Naive thymus-derived CD4-positive, alpha-beta T cell (primary cell): ENCODE measurements around the gene IFI27. TPM values are rescaled to one million over a fixed set of nuclear protein-coding genes. Genes with fewer than 3 reads are reported as not detected.

Experiments used
- ATAC-seq: fragments of 150-1000 bp; cut with Tn5 transposase; 2 replicates; pipeline ENCODE4 v1.10.0; 2021; ENCODE audit warnings: mild to moderate bottlenecking, moderate library complexity
- CTCF ChIA-PET: fragments of 350-600 bp; sonication (Branson Sonifier 250); formaldehyde crosslinking; loops from one replicate; lab custom pipeline; 2021; ENCODE audit warnings: antibody characterized with exemption; lab: Charles Lee
- POLR2A ChIA-PET: fragments of 350-600 bp; sonication (Branson Sonifier 250); formaldehyde crosslinking; loops from one replicate; lab custom pipeline; 2021; ENCODE audit warnings: antibody characterized with exemption, inconsistent platforms; lab: Charles Lee
- DNase-seq, 9 donors: peaks; one replicate each; pipeline versions ENCODE4 v3.0.0 to v3.0.0-alpha.2; 2020 to 2022; ENCODE audit warnings: mixed read lengths in 1 of 9
- H3K27ac ChIP-seq: one replicate; pipeline ENCODE4 v1.7.0; 2013; ENCODE audit warnings: mild to moderate bottlenecking, low read depth, low read length, moderate library complexity
- H3K27me3 ChIP-seq, 2 donors: one replicate each; pipeline ENCODE4 v1.7.0; 2013; ENCODE audit warnings: low read length in 2 of 2, mild to moderate bottlenecking in 2 of 2, moderate library complexity in 2 of 2; ENCODE audit not compliant: control insufficient read depth in 2 of 2, insufficient read depth in 2 of 2
- H3K36me3 ChIP-seq, 3 experiments: 1 replicate in 2 of 3; 2 replicates in 1 of 3; pipeline ENCODE4 v1.7.0; 2013; ENCODE audit warnings: low read length in 3 of 3, mild to moderate bottlenecking in 3 of 3, moderate library complexity in 1 of 3; ENCODE audit not compliant: insufficient read depth in 3 of 3, control insufficient read depth in 2 of 3
- H3K4me1 ChIP-seq, 2 donors: one replicate each; pipeline ENCODE4 v1.7.0; 2013; ENCODE audit warnings: low read length in 2 of 2, mild to moderate bottlenecking in 2 of 2, moderate library complexity in 1 of 2; ENCODE audit not compliant: control insufficient read depth in 2 of 2, insufficient read depth in 2 of 2
- H3K4me3 ChIP-seq: 2 replicates; pipeline ENCODE4 v1.7.0; 2013; ENCODE audit warnings: mild to moderate bottlenecking, low read length
- H3K9me3 ChIP-seq, 3 experiments: 1 replicate in 2 of 3; 2 replicates in 1 of 3; pipeline ENCODE4 v1.7.0; 2013; ENCODE audit warnings: low read length in 3 of 3; ENCODE audit not compliant: control insufficient read depth in 2 of 3
- H3K27ac Mint-ChIP-seq, 9 donors: one replicate each; pipeline ENCODE4 v1.8.0; 2020 to 2022; ENCODE audit warnings: mixed read lengths in 9 of 9, mild to moderate bottlenecking in 8 of 9, moderate library complexity in 5 of 9, inconsistent platforms in 2 of 9
- H3K27me3 Mint-ChIP-seq, 5 donors: one replicate each; pipeline ENCODE4 v1.8.0; 2021 to 2022; ENCODE audit warnings: mixed read lengths in 5 of 5, mild to moderate bottlenecking in 1 of 5
- H3K36me3 Mint-ChIP-seq, 5 donors: one replicate each; pipeline ENCODE4 v1.8.0; 2020 to 2022; ENCODE audit warnings: mixed read lengths in 5 of 5, mild to moderate bottlenecking in 3 of 5, inconsistent platforms in 1 of 5
- H3K4me1 Mint-ChIP-seq, 7 donors: one replicate each; pipeline ENCODE4 v1.8.0; 2020 to 2022; ENCODE audit warnings: mixed read lengths in 7 of 7, mild to moderate bottlenecking in 3 of 7, inconsistent platforms in 1 of 7
- H3K4me3 Mint-ChIP-seq, 10 donors: one replicate each; pipeline ENCODE4 v1.8.0; 2020 to 2022; ENCODE audit warnings: mild to moderate bottlenecking in 10 of 10, mixed read lengths in 10 of 10, moderate library complexity in 6 of 10, inconsistent platforms in 2 of 10
- H3K9me3 Mint-ChIP-seq, 11 donors: one replicate each; pipeline ENCODE4 v1.8.0; 2020 to 2022; ENCODE audit warnings: mixed read lengths in 11 of 11, mild to moderate bottlenecking in 4 of 11, inconsistent platforms in 1 of 11, moderate library complexity in 1 of 11
- intact Hi-C, 2 donors: fragments of 100-400 bp; cut with micrococcal nuclease; formaldehyde crosslinking; loops; one replicate each; pipeline ENCODE4 v1.15.1; 2023
- polyA plus RNA-seq, 2 donors: library from polyadenylated mRNA; unstranded; fragments of 300-500 nt; fragmentation: Illumina TruSeq; gene quantifications; one replicate each; pipeline ENCODE4 v1.2.3, GENCODE V29; 2021
- total RNA-seq, 6 experiments: library from RNA in 5 of 6; stranded (reverse) in 5 of 6; gene quantifications; 1 replicate in 5 of 6; 2 replicates in 1 of 6; pipeline ENCODE4 v1.2.3 and lab custom pipeline; 2021 to 2026

Gene IFI27
- total and polyA plus RNA-seq, 7 experiments from 2014 or later: 0.74 to 221 (median 1.9) TPM; not detected in 3

- H3K36me3 ChIP-seq: no peaks in the 10 kb centered on the region
- H3K27me3 ChIP-seq: no peaks in the 10 kb centered on the region
- no peak overlapping the region for H3K4me3 Mint-ChIP-seq
- peaks cover 0 to 9% (median 4%) of the 10 kb centered on the region in 5 donors for H3K36me3 Mint-ChIP-seq
- H3K27ac ChIP-seq: no peak overlapping the region
- H3K4me3 ChIP-seq: no peak overlapping the region
- peaks cover 0 to 18% (median 0%) of the 10 kb centered on the region in 5 donors for H3K27me3 Mint-ChIP-seq
- POLR2A ChIA-PET: interaction anchor here (0.6 kb wide), 1 partner anchor 42 kb away, joined by 3 read pairs; no protein-coding TSS in a partner anchor
- H3K4me1 Mint-ChIP-seq: peaks cover 16 to 24% (median 18%) of the 10 kb centered on the region in 7 donors
- intact Hi-C loops: loop anchor here in 1 of 2 donors (5.0 kb wide), 1 partner anchor 1014 kb away; no protein-coding TSS in a partner anchor
- peaks cover 12 to 21% of the 10 kb centered on the region in 2 donors for H3K4me1 ChIP-seq
- peak overlapping the region in 3 of 9 donors; percentile 9 to 53 (median 11) for H3K27ac Mint-ChIP-seq
- ATAC-seq (no peak), DNase-seq (no peak)
- H3K9me3 ChIP-seq: peaks cover 0 to under 1% (median 0%) of the 10 kb centered on the region in 3 experiments
- peaks cover 0 to 22% (median 6%) of the 10 kb centered on the region in 11 donors for H3K9me3 Mint-ChIP-seq
- CTCF ChIA-PET: interaction anchor here (2.6 kb wide), 1 partner anchor 10 kb away, joined by 9 read pairs; no protein-coding TSS in a partner anchor
These were observed 15.8 kb downstream of the IFI27 start for GRCh38 chr14:94126419-94126677.

GRCh38 chr14:94126800-94127199 is 16.3 kb downstream of the IFI27 start:
- Histone ChIP-seq H3K9me3 (no peaks in the 10 kb centered on the region), H3K27me3 (no peaks in the 10 kb centered on the region), H3K27ac (no peak overlapping the region), H3K4me1 (peaks cover 12 to 21% of the 10 kb centered on the region in 2 donors), H3K4me3 (no peak overlapping the region), H3K36me3 (no peaks in the 10 kb centered on the region)
- POLR2A ChIA-PET: interaction anchor here (0.6 kb wide), 1 partner anchor 43 kb away, joined by 3 read pairs; no protein-coding TSS in a partner anchor
- Mint-ChIP-seq H3K4me1 (peaks cover 16 to 24% (median 18%) of the 10 kb centered on the region in 7 donors), H3K9me3 (peaks cover 0 to 17% (median 3%) of the 10 kb centered on the region in 11 donors), H3K27me3 (peaks cover 0 to 14% (median 0%) of the 10 kb centered on the region in 5 donors), H3K4me3 (peak overlapping the region in 1 of 10 donors; percentile 3), H3K36me3 (peaks cover 0 to 9% (median 4%) of the 10 kb centered on the region in 5 donors), H3K27ac (peak overlapping the region in 2 of 9 donors; percentile 11 to 53)
- intact Hi-C loops: loop anchor here in 1 of 2 donors (5.0 kb wide), 1 partner anchor 1014 kb away; no protein-coding TSS in a partner anchor
- ATAC-seq (no peak), DNase-seq (no peak)
- CTCF ChIA-PET: interaction anchor here (2.6 kb wide), 1 partner anchor 10 kb away, joined by 9 read pairs; no protein-coding TSS in a partner anchor

GRCh38 chr14:94127330-94127729 is 16.8 kb downstream of the IFI27 start:
- DNase-seq (no peak), ATAC-seq (no peak)
- peak overlapping the region in 2 of 9 donors; percentile 6 to 85 for H3K27ac Mint-ChIP-seq
- intact Hi-C loops: loop anchor here in 1 of 2 donors (5.0 kb wide), 1 partner anchor 1015 kb away; no protein-coding TSS in a partner anchor
- ChIA-PET CTCF (interaction anchor here (1.2 to 2.6 kb wide), 3 partner anchors 9 to 92 kb away, joined by 4 to 9 read pairs (median 4); no protein-coding TSS in a partner anchor), POLR2A (interaction anchor here (6.0 kb wide), 1 partner anchor 47 kb away, joined by 29 read pairs; the partner anchor contains the start of genes DDX24 and IFI27L1)
- H3K4me1 ChIP-seq: peaks cover 12 to 21% of the 10 kb centered on the region in 2 donors
- no peak overlapping the region for H3K27ac ChIP-seq
- no peaks in the 10 kb centered on the region for H3K36me3 ChIP-seq
- peak overlapping the region in 2 of 10 donors; percentile 13 to 88 for H3K4me3 Mint-ChIP-seq
- peaks cover 0 to 14% (median 0%) of the 10 kb centered on the region in 5 donors for H3K27me3 Mint-ChIP-seq
- peaks cover 16 to 24% (median 18%) of the 10 kb centered on the region in 7 donors for H3K4me1 Mint-ChIP-seq
- peaks cover 0 to 12% (median 1%) of the 10 kb centered on the region in 11 donors for H3K9me3 Mint-ChIP-seq
- no peaks in the 10 kb centered on the region for H3K27me3 ChIP-seq
- H3K9me3 ChIP-seq: no peaks in the 10 kb centered on the region
- H3K4me3 ChIP-seq: no peak overlapping the region
- peaks cover 0 to 8% (median 3%) of the 10 kb centered on the region in 5 donors for H3K36me3 Mint-ChIP-seq

- Histone ChIP-seq H3K36me3 (no peaks in the 10 kb centered on the region), H3K4me3 (no peak overlapping the region), H3K4me1 (peaks cover 12 to 21% of the 10 kb centered on the region in 2 donors), H3K9me3 (no peaks in the 10 kb centered on the region), H3K27me3 (no peaks in the 10 kb centered on the region), H3K27ac (peak overlapping the region; percentile 65)
- Mint-ChIP-seq H3K4me1 (peaks cover 16 to 24% (median 18%) of the 10 kb centered on the region in 7 donors), H3K36me3 (no peaks in the 10 kb centered on the region), H3K9me3 (peaks cover 0 to 5% (median 0%) of the 10 kb centered on the region in 11 donors), H3K4me3 (peak overlapping the region; percentile 71 to 97 (median 87)), H3K27ac (peak overlapping the region in 8 of 9 donors; percentile 41 to 92 (median 74)), H3K27me3 (peaks cover 0 to 17% (median 0%) of the 10 kb centered on the region in 5 donors)
- ATAC-seq (no peak), DNase-seq (no peak)
- ChIA-PET CTCF (interaction anchor here (0.8 to 2.6 kb wide), 6 partner anchors 8 to 93 kb away, joined by 3 to 9 read pairs (median 4); no protein-coding TSS in a partner anchor), POLR2A (interaction anchor here (0.5 to 6.0 kb wide), 4 partner anchors 48 to 1016 kb away, joined by 3 to 29 read pairs (median 3); partner anchors contain the start of genes DDX24 and IFI27L1)
- intact Hi-C loops: loop anchor here in 1 of 2 donors (5.0 kb wide), 1 partner anchor 1016 kb away; no protein-coding TSS in a partner anchor
These were observed 17.8 kb downstream of the IFI27 start for GRCh38 chr14:94128216-94128839.

GRCh38 chr14:94129111-94129757 is 18.7 kb downstream of the IFI27 start, which contains the start of gene IFI27L2:
Gene IFI27L2, minus strand, starts transcription at chr14:94129604. Its CDS starts 40 bp downstream, at chr14:94129564.
- no peaks in the 10 kb centered on the region for H3K9me3 ChIP-seq
- POLR2A ChIA-PET: interaction anchor here (0.5 to 6.0 kb wide), 5 partner anchors 49 to 1017 kb away, joined by 3 to 29 read pairs (median 3); partner anchors contain the start of genes DDX24 and IFI27L1

More at GRCh38 chr14:94129111-94129757, 18.7 kb downstream of the IFI27 start, which contains the start of gene IFI27L2:
- Mint-ChIP-seq H3K27me3 (peaks cover 0 to 22% (median 0%) of the 10 kb centered on the region in 5 donors), H3K9me3 (no peaks in the 10 kb centered on the region), H3K4me3 (peak within 1 kb of the TSS; percentile 71 to 97 (median 87)), H3K36me3 (no peaks in the 10 kb centered on the region), H3K4me1 (peaks cover 16 to 24% (median 18%) of the 10 kb centered on the region in 7 donors), H3K27ac (peak within 1 kb of the TSS; percentile 41 to 92 (median 72))
- intact Hi-C loops: loop anchor here (1.0 to 5.0 kb wide), 2 partner anchors 48 to 1017 kb away; partner anchors contain the start of genes DDX24 (in 2 of the 2) and IFI27L1 (in 2 of the 2)
- CTCF ChIA-PET: interaction anchor here (0.6 to 2.6 kb wide), 6 partner anchors 7 to 261 kb away, joined by 3 to 9 read pairs (median 3); no protein-coding TSS in a partner anchor
- DNase-seq (peak in 8 of 9 donors; percentile 26 to 69 (median 40)), ATAC-seq (peak; percentile 95)
- Histone ChIP-seq H3K4me1 (peaks cover 12 to 21% of the 10 kb centered on the region in 2 donors), H3K27ac (peak within 1 kb of the TSS; percentile 65), H3K4me3 (peak within 1 kb of the TSS; percentile 84), H3K36me3 (no peaks in the 10 kb centered on the region), H3K27me3 (no peaks in the 10 kb centered on the region)
